Skeletal muscle tissue (tissue), 4 donors: ENCODE data around the gene CMIP. TPM values are rescaled to one million over a fixed set of nuclear protein-coding genes. Genes with fewer than 3 reads are reported as not detected.
"Not testable (repeated sequence)": the region's sequence is repeated elsewhere in the genome, so short reads cannot be mapped to it uniquely, and the experiment has no call there.

ENCODE experiments used
- H3K27ac ChIP-seq: one replicate; pipeline ENCODE4 v1.7.0; 2013; ENCODE audit warnings: mild to moderate bottlenecking, low read depth, low read length, inconsistent platforms
- H3K27me3 ChIP-seq, 3 donors: one replicate each; pipeline ENCODE4 v1.7.0; 2013; ENCODE audit warnings: low read length in 3 of 3; ENCODE audit not compliant: control insufficient read depth in 3 of 3, insufficient read depth in 3 of 3
- H3K36me3 ChIP-seq, 3 donors: one replicate each; pipeline ENCODE4 v1.7.0; 2013; ENCODE audit warnings: low read length in 3 of 3; ENCODE audit not compliant: control insufficient read depth in 3 of 3, insufficient read depth in 3 of 3
- H3K4me1 ChIP-seq, 3 donors: one replicate each; pipeline ENCODE4 v1.7.0; 2013; ENCODE audit warnings: low read length in 3 of 3, mild to moderate bottlenecking in 3 of 3; ENCODE audit not compliant: control insufficient read depth in 3 of 3, insufficient read depth in 3 of 3
- H3K4me3 ChIP-seq, 3 donors: one replicate each; pipeline ENCODE4 v1.7.0; 2013; ENCODE audit warnings: low read length in 3 of 3
- H3K9ac ChIP-seq, 3 donors: one replicate each; pipeline ENCODE4 v1.7.0; 2013; ENCODE audit warnings: low read length in 3 of 3, mild to moderate bottlenecking in 3 of 3, moderate library complexity in 2 of 3, low read depth in 1 of 3
- H3K9me3 ChIP-seq, 3 donors: one replicate each; pipeline ENCODE4 v1.7.0; 2013; ENCODE audit warnings: low read length in 3 of 3; ENCODE audit not compliant: control insufficient read depth in 3 of 3
- total RNA-seq: library from RNA; depleted of rRNA; stranded (reverse); fragments of >200 nt; gene quantifications from one replicate; pipeline ENCODE4 v1.2.3, GENCODE V29; 2014
- donor health status: Osteomylitis.

Gene CMIP
- total RNA-seq, 1 donor from 2014 or later = 6.8 TPM

- Histone ChIP-seq H3K36me3 (peaks cover 0 to 3% (median 0%) of the 10 kb centered on the region in 3 donors), H3K4me1 (peaks cover 0 to 4% (median 3%) of the 10 kb centered on the region in 3 donors), H3K27me3 (no peaks in the 10 kb centered on the region), H3K9ac (no peak overlapping the region), H3K9me3 (peaks cover 0 to 2% (median 0%) of the 10 kb centered on the region in 3 donors), H3K27ac (no peak overlapping the region), H3K4me3 (no peak overlapping the region)
Measured at GRCh38 chr16:81571592-81572385, 127.2 kb downstream of the CMIP start.

- Histone ChIP-seq H3K9ac (no peak overlapping the region), H3K9me3 (peaks cover 0 to 2% (median 0%) of the 10 kb centered on the region in 3 donors), H3K27ac (no peak overlapping the region), H3K27me3 (no peaks in the 10 kb centered on the region), H3K4me1 (peaks cover 0 to 4% (median 3%) of the 10 kb centered on the region in 3 donors), H3K36me3 (peaks cover 0 to 3% (median 0%) of the 10 kb centered on the region in 3 donors), H3K4me3 (no peak overlapping the region)
Measured at GRCh38 chr16:81572386-81573144, 128.0 kb downstream of the CMIP start.

- H3K4me1 ChIP-seq = peaks cover 0 to 4% (median 3%) of the 10 kb centered on the region in 3 donors
- no peak overlapping the region for H3K4me3 ChIP-seq
- H3K27me3 ChIP-seq = no peaks in the 10 kb centered on the region
- peaks cover 0 to 2% (median 0%) of the 10 kb centered on the region in 3 donors for H3K9me3 ChIP-seq
- peaks cover 0 to 3% (median 0%) of the 10 kb centered on the region in 3 donors for H3K36me3 ChIP-seq
- H3K9ac ChIP-seq = no peak overlapping the region
- H3K27ac ChIP-seq = no peak overlapping the region
Measured at GRCh38 chr16:81573533-81574020, 129.0 kb downstream of the CMIP start.

- no peak overlapping the region for H3K9ac ChIP-seq
- peaks cover 0 to 4% (median 2%) of the 10 kb centered on the region in 3 donors for H3K4me1 ChIP-seq
- no peak overlapping the region for H3K27ac ChIP-seq
- H3K4me3 ChIP-seq = no peak overlapping the region
- peaks cover 0 to 2% (median 0%) of the 10 kb centered on the region in 3 donors for H3K9me3 ChIP-seq
- H3K36me3 ChIP-seq = peaks cover 0 to 3% (median 0%) of the 10 kb centered on the region in 3 donors
- no peaks in the 10 kb centered on the region for H3K27me3 ChIP-seq
Measured at GRCh38 chr16:81574168-81574567, 129.6 kb downstream of the CMIP start.

GRCh38 chr16:81575307-81575706 lies 130.7 kb downstream of the CMIP start:
- Histone ChIP-seq H3K4me3 (no peak overlapping the region), H3K4me1 (peaks cover 0 to 2% (median 0%) of the 10 kb centered on the region in 3 donors), H3K36me3 (peaks cover 0 to 3% (median 0%) of the 10 kb centered on the region in 3 donors), H3K9me3 (no peaks in the 10 kb centered on the region), H3K27ac (no peak overlapping the region), H3K9ac (no peak overlapping the region), H3K27me3 (no peaks in the 10 kb centered on the region)

- Histone ChIP-seq H3K9ac (no peak overlapping the region), H3K4me1 (no peaks in the 10 kb centered on the region), H3K27ac (no peak overlapping the region), H3K4me3 (no peak overlapping the region), H3K9me3 (no peaks in the 10 kb centered on the region), H3K27me3 (no peaks in the 10 kb centered on the region), H3K36me3 (peaks cover 0 to 3% (median 0%) of the 10 kb centered on the region in 3 donors)
Measured at GRCh38 chr16:81575834-81576233, 131.2 kb downstream of the CMIP start.

- H3K36me3 ChIP-seq = peaks cover 0 to 3% (median 0%) of the 10 kb centered on the region in 3 donors
- H3K9me3 ChIP-seq = no peaks in the 10 kb centered on the region
- H3K27ac ChIP-seq = no peak overlapping the region
- no peaks in the 10 kb centered on the region for H3K4me1 ChIP-seq
- no peaks in the 10 kb centered on the region for H3K27me3 ChIP-seq
- no peak overlapping the region for H3K9ac ChIP-seq
- H3K4me3 ChIP-seq = no peak overlapping the region
Measured at GRCh38 chr16:81576696-81577095, 132.1 kb downstream of the CMIP start.

- H3K4me1 ChIP-seq, H3K27me3 ChIP-seq, H3K9ac ChIP-seq: not testable (repeated sequence)
Measured at GRCh38 chr16:81577272-81577671, 132.7 kb downstream of the CMIP start.

GRCh38 chr16:81578076-81578475 lies 133.5 kb downstream of the CMIP start:
- H3K27ac ChIP-seq = no peak overlapping the region
- H3K27me3 ChIP-seq = no peaks in the 10 kb centered on the region
- H3K9me3 ChIP-seq = no peaks in the 10 kb centered on the region
- H3K9ac ChIP-seq = no peak overlapping the region
- peaks cover 0 to 3% (median 0%) of the 10 kb centered on the region in 3 donors for H3K36me3 ChIP-seq
- no peak overlapping the region for H3K4me3 ChIP-seq
- no peaks in the 10 kb centered on the region for H3K4me1 ChIP-seq

More at GRCh38 chr16:81577272-81577671, 132.7 kb downstream of the CMIP start:
- H3K36me3 ChIP-seq, H3K27ac ChIP-seq, H3K4me3 ChIP-seq, H3K9me3 ChIP-seq: not testable (repeated sequence)
